Osteoblast (primary cell): ENCODE data around the gene NRG3. TPM values are rescaled to one million over a fixed set of nuclear protein-coding genes. Genes with fewer than 3 reads are reported as not detected.

Source experiments
- DNase-seq: peaks from one replicate; pipeline ENCODE4 v3.0.0; 2011; ENCODE audit warnings: low spot score, mixed read lengths; ENCODE audit not compliant: insufficient read length; ENCODE audit errors: missing footprints
- H2AFZ ChIP-seq: 2 replicates; pipeline ENCODE4 v1.6.0; 2011; ENCODE audit warnings: mild to moderate bottlenecking, low read length
- H3K27ac ChIP-seq: 2 replicates; pipeline ENCODE4 v1.5.1; 2011; ENCODE audit warnings: mild to moderate bottlenecking, low read depth, low read length, moderate library complexity
- H3K27me3 ChIP-seq: 2 replicates; pipeline ENCODE4 v1.6.0; 2012; ENCODE audit warnings: mild to moderate bottlenecking, control low read depth, inconsistent platforms, low read length, moderate library complexity; ENCODE audit not compliant: insufficient read depth
- H3K36me3 ChIP-seq: 2 replicates; pipeline ENCODE4 v1.5.1; 2011; ENCODE audit warnings: mild to moderate bottlenecking, low read length, control low read depth, moderate library complexity; ENCODE audit not compliant: insufficient read depth
- H3K4me1 ChIP-seq: 2 replicates; pipeline ENCODE4 v1.5.1; 2011; ENCODE audit warnings: mild to moderate bottlenecking, low read length, control low read depth, moderate library complexity; ENCODE audit not compliant: insufficient read depth
- H3K4me2 ChIP-seq: 2 replicates; pipeline ENCODE4 v1.6.0; 2011; ENCODE audit warnings: mild to moderate bottlenecking, low read length; ENCODE audit not compliant: insufficient read depth
- H3K4me3 ChIP-seq: fragments of 200-600 bp; sonication (generic); 3 replicates; pipeline ENCODE4 v1.5.1; 2012; ENCODE audit warnings: mild to moderate bottlenecking, low read length, inconsistent platforms; ENCODE audit not compliant: insufficient read depth
- H3K79me2 ChIP-seq: 2 replicates; pipeline ENCODE4 v1.6.0; 2012; ENCODE audit warnings: mild to moderate bottlenecking, low read length, control low read depth, inconsistent platforms; ENCODE audit not compliant: insufficient read depth
- H3K9me3 ChIP-seq: 2 replicates; pipeline ENCODE4 v1.5.1; 2011; ENCODE audit warnings: low read depth, low read length, control low read depth
- H4K20me1 ChIP-seq: 2 replicates; pipeline ENCODE4 v1.6.0; 2012; ENCODE audit warnings: mild to moderate bottlenecking, low read length, control low read depth; ENCODE audit not compliant: insufficient read depth
- CTCF ChIP-seq: IDR thresholded peaks from 2 replicates; pipeline ENCODE4 v1.5.1; 2011; ENCODE audit warnings: mild to moderate bottlenecking, low read depth, low read length, moderate library complexity; ENCODE audit errors: extremely low read depth
- total RNA-seq: library from RNA; depleted of rRNA; stranded (reverse); fragments of >200 nt; gene quantifications from 2 replicates; pipeline ENCODE4 v1.2.3, GENCODE V29; 2012

NRG3 gene
- total RNA-seq, 1 donor = not detected

- Histone ChIP-seq H4K20me1 (no peaks in the 10 kb centered on the region), H3K4me2 (no peak overlapping the region), H3K27ac (no peak overlapping the region), H3K36me3 (no peaks in the 10 kb centered on the region), H2AFZ (no peak overlapping the region), H3K4me1 (no peaks in the 10 kb centered on the region), H3K4me3 (no peak overlapping the region), H3K27me3 (no peaks in the 10 kb centered on the region), H3K9me3 (peaks cover 4% of the 10 kb centered on the region), H3K79me2 (no peaks in the 10 kb centered on the region)
- DNase-seq = no peak
- no peak for TF ChIP-seq CTCF
These were observed 331.8 kb downstream of the NRG3 start for GRCh38 chr10:82206831-82207230.

- H4K20me1 ChIP-seq = no peaks in the 10 kb centered on the region
- no peaks in the 10 kb centered on the region for H3K79me2 ChIP-seq
- H3K4me1 ChIP-seq = no peaks in the 10 kb centered on the region
- H3K27me3 ChIP-seq = no peaks in the 10 kb centered on the region
- no peak overlapping the region for H3K4me3 ChIP-seq
- no peak overlapping the region for H3K4me2 ChIP-seq
- H3K27ac ChIP-seq = no peak overlapping the region
- no peak for TF ChIP-seq CTCF
- peaks cover 4% of the 10 kb centered on the region for H3K9me3 ChIP-seq
- no peak for DNase-seq
- H2AFZ ChIP-seq = no peak overlapping the region
- no peaks in the 10 kb centered on the region for H3K36me3 ChIP-seq
These were observed 333.7 kb downstream of the NRG3 start for GRCh38 chr10:82208726-82209125.

GRCh38 chr10:82210331-82210730, 335.3 kb downstream of the NRG3 start:
- Histone ChIP-seq H3K36me3 (no peaks in the 10 kb centered on the region), H4K20me1 (no peaks in the 10 kb centered on the region), H3K9me3 (peaks cover 4% of the 10 kb centered on the region), H3K4me2 (no peak overlapping the region), H3K4me1 (no peaks in the 10 kb centered on the region), H2AFZ (no peak overlapping the region), H3K27ac (no peak overlapping the region), H3K27me3 (no peaks in the 10 kb centered on the region), H3K4me3 (no peak overlapping the region), H3K79me2 (no peaks in the 10 kb centered on the region)
- DNase-seq = no peak
- no peak for TF ChIP-seq CTCF

GRCh38 chr10:82211346-82211745, 336.4 kb downstream of the NRG3 start:
- Histone ChIP-seq H3K79me2 (no peaks in the 10 kb centered on the region), H3K4me2 (no peak overlapping the region), H4K20me1 (no peaks in the 10 kb centered on the region), H3K9me3 (peaks cover 2% of the 10 kb centered on the region), H3K36me3 (no peaks in the 10 kb centered on the region), H3K27ac (no peak overlapping the region), H3K4me3 (no peak overlapping the region), H3K4me1 (no peaks in the 10 kb centered on the region), H2AFZ (no peak overlapping the region), H3K27me3 (no peaks in the 10 kb centered on the region)
- no peak for TF ChIP-seq CTCF
- DNase-seq = no peak
